GM19043 (cell line): ENCODE results near the gene CD69.

Source experiments
- ATAC-seq: cut with Tn5 transposase; IDR thresholded peaks from one replicate; pipeline ENCODE4 v1.9.1; 2021; ENCODE audit warnings: low read depth; ENCODE audit not compliant: unreplicated experiment

The CD69 gene

GRCh38 chr12:9782547-9783382, 22.1 kb upstream of the CD69 start:
- ATAC-seq = no peak

- no peak for ATAC-seq
These were observed 20.7 kb upstream of the CD69 start for GRCh38 chr12:9781360-9781759.

- no peak for ATAC-seq
These were observed 18.5 kb upstream of the CD69 start for GRCh38 chr12:9779209-9779608.

- ATAC-seq = no peak
These were observed 16.1 kb upstream of the CD69 start for GRCh38 chr12:9776781-9777180.

GRCh38 chr12:9773216-9773877, 12.6 kb upstream of the CD69 start:
- no peak for ATAC-seq

GRCh38 chr12:9763025-9763424, 2.3 kb upstream of the CD69 start:
- ATAC-seq = no peak

- ATAC-seq = no peak
These were observed 1.7 kb upstream of the CD69 start for GRCh38 chr12:9762369-9762768.

- ATAC-seq = no peak
These were observed 699 bp upstream of the CD69 start for GRCh38 chr12:9761419-9761781.

GRCh38 chr12:9760120-9760519, 581 bp downstream of the CD69 start:
- ATAC-seq = no peak

GRCh38 chr12:9759694-9760093, 1.0 kb downstream of the CD69 start:
- no peak for ATAC-seq

- ATAC-seq = no peak
These were observed 2.6 kb downstream of the CD69 start for GRCh38 chr12:9758119-9758518.

- ATAC-seq = no peak
These were observed 3.2 kb downstream of the CD69 start for GRCh38 chr12:9757433-9758025.

GRCh38 chr12:9756706-9757105, 4.0 kb downstream of the CD69 start:
- ATAC-seq = no peak

GRCh38 chr12:9756170-9756569, 4.5 kb downstream of the CD69 start:
- no peak for ATAC-seq

GRCh38 chr12:9755567-9755966, 5.1 kb downstream of the CD69 start:
- no peak for ATAC-seq

- no peak for ATAC-seq
These were observed 5.7 kb downstream of the CD69 start for GRCh38 chr12:9755035-9755434.

- no peak for ATAC-seq
These were observed 6.4 kb downstream of the CD69 start for GRCh38 chr12:9754099-9754927.

- ATAC-seq = no peak
These were observed 7.2 kb downstream of the CD69 start for GRCh38 chr12:9753498-9753897.

GRCh38 chr12:9753073-9753472, 7.6 kb downstream of the CD69 start:
- no peak for ATAC-seq

- no peak for ATAC-seq
These were observed 8.4 kb downstream of the CD69 start for GRCh38 chr12:9752145-9752933.
